Activated CD4-positive, alpha-beta T cell treated with anti-CD3 and anti-CD28 coated beads, Interleukin-2, Interleukin-6, amounts not matched to agents 100 ng/mL and 50 ng/mL, durations not matched to agents 16 hours and 8 hours (primary cell): Measurements from ENCODE around the gene AKAP13.

ENCODE experiments used
- DNase-seq: peaks from one replicate; pipeline ENCODE4 v3.0.0-alpha.2; 2020

The AKAP13 gene

GRCh38 chr15:85689729-85690128 is 309.3 kb downstream of the AKAP13 start:
- DNase-seq, result peak; percentile 77

GRCh38 chr15:85690561-85691231 is 310.3 kb downstream of the AKAP13 start:
- peak; percentile 88 for DNase-seq

- DNase-seq, result peak; percentile 70
Observed at GRCh38 chr15:85691350-85692240, 311.2 kb downstream of the AKAP13 start.

GRCh38 chr15:85692321-85692720 is 311.9 kb downstream of the AKAP13 start:
- no peak for DNase-seq

GRCh38 chr15:85692873-85693272 is 312.5 kb downstream of the AKAP13 start:
- peak; percentile 61 for DNase-seq

- DNase-seq, result no peak
Observed at GRCh38 chr15:85693277-85693676, 312.9 kb downstream of the AKAP13 start.

GRCh38 chr15:85694091-85694490 is 313.7 kb downstream of the AKAP13 start:
- DNase-seq, result no peak

- no peak for DNase-seq
Observed at GRCh38 chr15:85700767-85701166, 320.4 kb downstream of the AKAP13 start.

GRCh38 chr15:85702321-85703101 is 322.1 kb downstream of the AKAP13 start:
- peak; percentile 69 for DNase-seq

GRCh38 chr15:85704066-85704465 is 323.7 kb downstream of the AKAP13 start:
- peak; percentile 74 for DNase-seq

GRCh38 chr15:85704720-85705429 is 324.5 kb downstream of the AKAP13 start:
- DNase-seq, result peak; percentile 51

- peak; percentile 68 for DNase-seq
Observed at GRCh38 chr15:85706779-85707518, 326.5 kb downstream of the AKAP13 start.

- DNase-seq, result peak; percentile 67
Observed at GRCh38 chr15:85707519-85708338, 327.3 kb downstream of the AKAP13 start.

GRCh38 chr15:85708402-85708941 is 328.1 kb downstream of the AKAP13 start:
- DNase-seq, result no peak

GRCh38 chr15:85709250-85709649 is 328.8 kb downstream of the AKAP13 start:
- no peak for DNase-seq

- peak; percentile 82 for DNase-seq
Observed at GRCh38 chr15:85710340-85710842, 330.0 kb downstream of the AKAP13 start.

GRCh38 chr15:85711580-85712192 is 331.3 kb downstream of the AKAP13 start:
- DNase-seq, result no peak

GRCh38 chr15:85716261-85716660 is 335.9 kb downstream of the AKAP13 start:
- no peak for DNase-seq

GRCh38 chr15:85717212-85717611 is 336.8 kb downstream of the AKAP13 start:
- DNase-seq, result no peak
